GM12878 (cell line): ENCODE measurements around the gene PLEKHA7. TPM values are rescaled to one million over a fixed set of nuclear protein-coding genes. Genes with fewer than 3 reads are reported as not detected.

Source experiments
- ATF2 ChIP-seq: IDR thresholded peaks from 2 replicates; pipeline ENCODE4 v1.6.1; 2012; ENCODE audit warnings: low read length, inconsistent platforms
- ATF3 ChIP-seq: IDR thresholded peaks from 2 replicates; pipeline ENCODE4 v1.6.1; 2011; ENCODE audit warnings: low read depth, mild to moderate bottlenecking, low read length, moderate library complexity, borderline replicate concordance; ENCODE audit errors: extremely low read depth
- ATF7 ChIP-seq: fragments of 450-650 bp; IDR thresholded peaks from 2 replicates; pipeline ENCODE4 v1.6.1; 2016; ENCODE audit warnings: low read depth, mild to moderate bottlenecking
- BMI1 ChIP-seq: fragments of 450-650 bp; IDR thresholded peaks from 2 replicates; pipeline ENCODE4 v1.6.1; 2016; ENCODE audit warnings: mild to moderate bottlenecking, moderate library complexity, borderline replicate concordance
- CBFB ChIP-seq: IDR thresholded peaks from 2 replicates; pipeline ENCODE4 v1.6.1; 2016; ENCODE audit warnings: antibody characterized with exemption, low read depth
- CEBPB ChIP-seq, 2 experiments: fragments of 150-350 bp in 1 of 2; IDR thresholded peaks; 2 replicates each; pipeline ENCODE4 v1.6.1; 2012 to 2014; ENCODE audit warnings: low read depth in 2 of 2, low read length in 2 of 2, borderline replicate concordance in 1 of 2, inconsistent platforms in 1 of 2
- DPF2 ChIP-seq: fragments of 450-650 bp; IDR thresholded peaks from 2 replicates; pipeline ENCODE4 v1.6.1; 2017; ENCODE audit warnings: mild to moderate bottlenecking
- ESRRA ChIP-seq: IDR thresholded peaks from 2 replicates; pipeline ENCODE4 v1.6.1; 2012; ENCODE audit warnings: mild to moderate bottlenecking, low read length, improper control_type of control experiment
- FOXK2 ChIP-seq: fragments of 450-650 bp; IDR thresholded peaks from 2 replicates; pipeline ENCODE4 v1.6.1; 2017; ENCODE audit warnings: mild to moderate bottlenecking, moderate library complexity
- IRF4 ChIP-seq: IDR thresholded peaks from 2 replicates; pipeline ENCODE4 v1.6.1; 2011; ENCODE audit warnings: low read depth, low read length
- KDM1A ChIP-seq: fragments of 200-600 bp; sonication (generic); IDR thresholded peaks from 2 replicates; pipeline ENCODE4 v1.6.1; 2016; ENCODE audit warnings: borderline replicate concordance
- MEF2A ChIP-seq: IDR thresholded peaks from 2 replicates; pipeline ENCODE4 v1.6.1; 2011; ENCODE audit warnings: low read depth, mild to moderate bottlenecking, low read length, moderate library complexity; ENCODE audit not compliant: insufficient read depth
- MTA2 ChIP-seq: fragments of 450-650 bp; IDR thresholded peaks from 2 replicates; pipeline ENCODE4 v1.6.1; 2016; ENCODE audit warnings: low read depth, mild to moderate bottlenecking, moderate library complexity
- MTA3 ChIP-seq: IDR thresholded peaks from 2 replicates; pipeline ENCODE4 v1.6.1; 2012; ENCODE audit warnings: low read length, inconsistent platforms, borderline replicate concordance
- NBN ChIP-seq: fragments of 450-650 bp; IDR thresholded peaks from 2 replicates; pipeline ENCODE4 v1.6.1; 2016
- NR2F1 ChIP-seq: fragments of 450-650 bp; conservative IDR thresholded peaks from 2 replicates; pipeline ENCODE4 v1.6.1; 2017; ENCODE audit warnings: mild to moderate bottlenecking
- NRF1 ChIP-seq: conservative IDR thresholded peaks from 2 replicates; pipeline ENCODE4 v1.6.1; 2011; ENCODE audit warnings: mild to moderate bottlenecking, low read depth, low read length, improper control_type of control experiment
- PAX5 ChIP-seq: IDR thresholded peaks from 2 replicates; pipeline ENCODE4 v1.6.1; 2011; ENCODE audit warnings: low read depth, low read length, borderline replicate concordance
- SUPT20H ChIP-seq: IDR thresholded peaks from 2 replicates; pipeline ENCODE4 v1.6.1; 2011; ENCODE audit warnings: low read depth, mild to moderate bottlenecking, low read length, moderate library complexity, borderline replicate concordance; ENCODE audit not compliant: control insufficient read depth
- YY1 ChIP-seq: IDR thresholded peaks from 2 replicates; pipeline ENCODE4 v1.6.1; 2011; ENCODE audit warnings: low read depth, mild to moderate bottlenecking, low read length
- ZBED1 ChIP-seq: IDR thresholded peaks from 2 replicates; pipeline ENCODE4 v1.6.1; 2016; ENCODE audit warnings: borderline replicate concordance
- ZBTB11 ChIP-seq: fragments of 450-650 bp; formaldehyde crosslinking; IDR thresholded peaks from 2 replicates; pipeline ENCODE4 v1.5.0; 2022; ENCODE audit warnings: mild to moderate bottlenecking, missing genetic modification characterization
- ZNF24 ChIP-seq: fragments of 450-650 bp; IDR thresholded peaks from 2 replicates; pipeline ENCODE4 v1.6.1; 2017; ENCODE audit warnings: antibody characterized with exemption, mild to moderate bottlenecking
- ZNF592 ChIP-seq: fragments of 450-650 bp; IDR thresholded peaks from 2 replicates; pipeline ENCODE4 v1.6.1; 2017; ENCODE audit warnings: mild to moderate bottlenecking, moderate library complexity
- polyA plus RNA-seq, 11 experiments: library from polyadenylated mRNA; depleted of rRNA in 4 of 11; unstranded in 6 of 11; stranded (reverse) in 5 of 11; fragments of >200 nt; fragmentation: Nextera tagmentation in 4 of 11; fragmentation: Illumina TruSeq in 1 of 11; extraction: Ambion mirVana in 4 of 11; extraction: Trizol in 1 of 11; gene quantifications; 1 replicate in 1 of 11; 2 replicates in 10 of 11; pipeline versions ENCODE4 v1.2.1 to v1.2.3, GENCODE V29; 2011 to 2016; ENCODE audit warnings: inconsistent platforms in 2 of 11, missing spikeins in 2 of 11, low read depth in 1 of 11
- total RNA-seq, 4 experiments: library from RNA; depleted of rRNA in 3 of 4; stranded (reverse); fragments of >200 nt in 3 of 4; fragmentation: Illumina TruSeq in 1 of 4; extraction: Trizol in 1 of 4; gene quantifications; 2 replicates each; pipeline versions ENCODE4 v1.2.1 to v1.2.3, GENCODE V29; 2013 to 2021

Gene PLEKHA7
- total and polyA plus RNA-seq, 10 of the 15 experiments (the other 5 are each of a cell fraction or from before 2014, with no cell fraction given): 0.45 to 5.3 (median 2.1) TPM

GRCh38 chr11:16902182-16902581, 112.0 kb downstream of the PLEKHA7 start (continued):
- no peak for TF ChIP-seq ZNF592
- peak; percentile 81 for TF ChIP-seq NBN
- TF ChIP-seq DPF2: peak; percentile 100
- peak; percentile 89 for TF ChIP-seq ZNF24
- TF ChIP-seq SUPT20H: no peak
- peak; percentile 75; the same call in 1 of the 2 replicates for TF ChIP-seq CBFB
- peak; percentile 98 for TF ChIP-seq IRF4
- TF ChIP-seq PAX5: peak; percentile 93
- peak; percentile 96 for TF ChIP-seq ATF7
- TF ChIP-seq MTA3: peak; percentile 92; the same call in 1 of the 2 replicates
- TF ChIP-seq BMI1: peak; percentile 92
- TF ChIP-seq ESRRA: peak; percentile 60; the same call in 1 of the 2 replicates
- peak; percentile 92 for TF ChIP-seq YY1
- TF ChIP-seq ZBTB11 (CRISPR knock-in tag): no peak
- peak; percentile 98 for TF ChIP-seq ATF2
- no peak for TF ChIP-seq ATF3
- no peak for TF ChIP-seq FOXK2
- peak; percentile 98 for TF ChIP-seq NR2F1
- TF ChIP-seq MEF2A: peak; percentile 97
- TF ChIP-seq ZBED1: peak; percentile 93
- TF ChIP-seq NRF1: no peak
- no peak; the same call in 1 of the 2 replicates for TF ChIP-seq KDM1A
- peak in 1 of 2 experiments; percentile 95; a peak in 2 of 4 replicates for TF ChIP-seq CEBPB (IDR thresholded peaks at IDR 0.05; ENCODE audit: borderline replicate concordance in 1 of 2, low read depth in 2 of 2, low read length in 2 of 2)
- TF ChIP-seq MTA2: peak; percentile 97
